WERI-Rb-1 (cell line): ENCODE measurements around the gene FOSB.

ENCODE experiments used
- DNase-seq: peaks from one replicate; pipeline ENCODE4 v3.0.0-alpha.2; 2020
- H3K27ac ChIP-seq: fragments of 250-450 bp; sonication (Bioruptor Pico); 2 replicates; pipeline ENCODE4 v1.5.1; 2020; ENCODE audit warnings: mild to moderate bottlenecking, moderate library complexity
- H3K27me3 ChIP-seq: fragments of 250-450 bp; sonication (Bioruptor Pico); 2 replicates; pipeline ENCODE4 v1.5.1; 2021; ENCODE audit warnings: mild to moderate bottlenecking, low read depth, moderate library complexity; ENCODE audit not compliant: insufficient read depth, severe bottlenecking
- H3K36me3 ChIP-seq: fragments of 250-450 bp; sonication (Bioruptor Pico); 2 replicates; pipeline ENCODE4 v1.5.1; 2020; ENCODE audit warnings: mild to moderate bottlenecking, moderate library complexity
- H3K4me3 ChIP-seq: 2 replicates; pipeline ENCODE4 v1.5.1; 2011; ENCODE audit warnings: low read depth, mild to moderate bottlenecking, control low read depth, low read length
- H3K9me3 ChIP-seq: fragments of 250-450 bp; sonication (Bioruptor Pico); 2 replicates; pipeline ENCODE4 v1.5.1; 2021; ENCODE audit warnings: mild to moderate bottlenecking, moderate library complexity; ENCODE audit not compliant: severe bottlenecking
- CTCF ChIP-seq: IDR thresholded peaks from 2 replicates; pipeline ENCODE4 v1.5.1; 2011; ENCODE audit warnings: low read depth, mild to moderate bottlenecking, control low read depth, inconsistent platforms, low read length

Gene FOSB

GRCh38 chr19:45442408-45442777 lies 25.4 kb upstream of the FOSB start:
- no peak for DNase-seq
- no peak for TF ChIP-seq CTCF
- Histone ChIP-seq H3K36me3 (no peaks in the 10 kb centered on the region), H3K4me3 (no peak overlapping the region), H3K27ac (no peak overlapping the region), H3K9me3 (no peaks in the 10 kb centered on the region), H3K27me3 (no peaks in the 10 kb centered on the region)

- H3K9me3 ChIP-seq = no peaks in the 10 kb centered on the region
- peak; percentile 68 for DNase-seq
- H3K4me3 ChIP-seq = peak overlapping the region; percentile 57
- H3K27ac ChIP-seq = no peak overlapping the region
- no peak for TF ChIP-seq CTCF
- H3K27me3 ChIP-seq = no peaks in the 10 kb centered on the region
- H3K36me3 ChIP-seq = no peaks in the 10 kb centered on the region
Observed at GRCh38 chr19:45442778-45443461, 24.9 kb upstream of the FOSB start.

- Histone ChIP-seq H3K27ac (peak overlapping the region; percentile 77), H3K9me3 (no peaks in the 10 kb centered on the region), H3K36me3 (no peaks in the 10 kb centered on the region), H3K4me3 (peak overlapping the region; percentile 57), H3K27me3 (no peaks in the 10 kb centered on the region)
- DNase-seq = peak; percentile 96
- TF ChIP-seq CTCF = no peak
Observed at GRCh38 chr19:45443462-45444317, 24.1 kb upstream of the FOSB start.

- Histone ChIP-seq H3K27ac (peak overlapping the region; percentile 93), H3K36me3 (no peaks in the 10 kb centered on the region), H3K9me3 (no peaks in the 10 kb centered on the region), H3K27me3 (no peaks in the 10 kb centered on the region), H3K4me3 (peak overlapping the region; percentile 57)
- DNase-seq = peak; percentile 93
- TF ChIP-seq CTCF = no peak
Observed at GRCh38 chr19:45444318-45445041, 23.3 kb upstream of the FOSB start.

GRCh38 chr19:45445139-45445538 lies 22.7 kb upstream of the FOSB start:
- peak overlapping the region; percentile 93 for H3K27ac ChIP-seq
- TF ChIP-seq CTCF = no peak
- no peaks in the 10 kb centered on the region for H3K36me3 ChIP-seq
- no peak overlapping the region for H3K4me3 ChIP-seq
- H3K27me3 ChIP-seq = no peaks in the 10 kb centered on the region
- no peaks in the 10 kb centered on the region for H3K9me3 ChIP-seq
- DNase-seq = no peak
